Testis (tissue), 2 donors: ENCODE data around the gene BAZ1A.

Experiments used
- CTCF ChIP-seq, 3 experiments: fragments of 450-650 bp in 2 of 3; fragments of 200-600 bp in 1 of 3; sonication (generic) in 1 of 3; IDR thresholded peaks; one replicate each; pipeline ENCODE4 v1.5.1; 2016 to 2019; ENCODE audit warnings: antibody characterized with exemption in 3 of 3, mild to moderate bottlenecking in 2 of 3, moderate library complexity in 1 of 3
- POLR2A ChIP-seq: fragments of 450-650 bp; IDR thresholded peaks from one replicate; pipeline ENCODE4 v1.6.1; 2017; ENCODE audit warnings: antibody characterized with exemption, mild to moderate bottlenecking, moderate library complexity

- TF ChIP-seq POLR2A (no peak), CTCF (IDR thresholded peaks at IDR 0.05) (no peak)
Measured at GRCh38 chr14:34778744-34779143, 96.4 kb downstream of the BAZ1A start.
